Measurements from ENCODE around the gene KCNT1.

Gene KCNT1

GRCh38 chr9:135749171-135750045, 47.4 kb downstream of the KCNT1 start:
- DNase-seq: no peak

- DNase-seq: no peak
Measured at GRCh38 chr9:135750786-135751185, 48.8 kb downstream of the KCNT1 start.

DNA sequence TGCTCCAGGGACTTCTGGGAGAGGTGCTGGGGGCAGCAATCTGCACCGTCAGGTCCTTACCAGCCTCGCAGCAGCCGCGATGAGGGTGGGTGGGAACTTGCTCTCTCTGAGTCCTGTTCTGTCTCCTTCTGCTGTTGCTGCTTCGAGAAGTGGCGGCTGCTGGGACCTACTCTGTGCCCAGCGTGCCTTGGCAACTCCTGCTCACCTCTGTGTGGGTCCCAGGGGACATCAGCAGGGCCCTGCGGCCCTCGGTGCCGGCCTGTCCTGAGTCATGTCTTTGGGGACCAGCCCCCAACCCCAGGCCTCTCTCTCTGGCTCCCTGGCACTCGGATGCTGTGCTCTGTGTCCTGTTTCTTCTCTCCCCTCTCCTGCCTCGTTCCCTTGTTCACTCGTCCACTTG, 49.5 kb downstream of the KCNT1 start:
- no peak for DNase-seq

- DNase-seq: no peak
Measured at GRCh38 chr9:135752281-135753204, 50.6 kb downstream of the KCNT1 start.

- no peak for DNase-seq
Measured at GRCh38 chr9:135753391-135754105, 51.6 kb downstream of the KCNT1 start.

DNA sequence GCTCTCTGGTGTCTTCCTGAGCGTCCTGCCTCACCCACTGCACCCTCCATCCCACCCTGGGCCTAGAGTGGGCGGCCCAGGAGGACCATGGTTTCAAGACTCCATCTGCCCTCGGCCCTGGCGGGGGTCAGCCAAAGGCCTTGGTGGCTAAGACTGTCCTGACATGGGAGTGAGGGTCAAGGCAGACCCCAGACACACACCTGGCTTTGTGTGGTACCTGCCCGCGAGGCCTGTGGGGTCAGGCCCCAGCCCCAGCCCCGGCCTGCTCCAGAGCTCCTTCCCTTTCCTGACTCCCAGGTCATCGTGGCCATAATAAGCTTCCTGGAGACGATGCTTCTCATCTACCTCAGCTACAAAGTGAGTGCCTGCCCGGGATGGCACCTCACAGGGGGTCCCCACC, 54.6 kb downstream of the KCNT1 start:
- DNase-seq: no peak

- DNase-seq: no peak
Measured at GRCh38 chr9:135757356-135757755, 55.4 kb downstream of the KCNT1 start.

DNA sequence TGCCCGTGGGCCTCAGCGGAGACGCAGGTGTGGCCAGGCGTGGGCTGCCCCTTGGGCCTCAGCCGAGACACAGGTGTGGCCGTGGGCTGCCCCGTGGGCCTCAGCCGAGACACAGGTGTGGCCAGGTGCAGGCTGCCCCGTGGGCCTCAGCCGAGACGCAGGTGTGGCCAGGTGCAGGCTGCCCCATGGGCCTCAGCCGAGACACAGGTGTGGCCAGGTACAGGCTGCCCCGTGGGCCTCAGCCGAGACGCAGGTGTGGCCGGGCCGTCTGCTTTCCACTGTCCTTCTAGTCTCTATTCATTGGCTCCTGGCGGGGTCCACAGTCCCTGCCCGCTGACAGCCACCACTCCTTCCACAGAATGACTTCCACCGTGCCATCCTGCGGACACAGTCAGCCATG, 56.1 kb downstream of the KCNT1 start:
- no peak for DNase-seq

- no peak for DNase-seq
Measured at GRCh38 chr9:135758870-135759269, 56.9 kb downstream of the KCNT1 start.

GRCh38 chr9:135759676-135760300, 57.8 kb downstream of the KCNT1 start:
- no peak for DNase-seq

- no peak for DNase-seq
Measured at GRCh38 chr9:135760465-135760864, 58.5 kb downstream of the KCNT1 start.

DNA sequence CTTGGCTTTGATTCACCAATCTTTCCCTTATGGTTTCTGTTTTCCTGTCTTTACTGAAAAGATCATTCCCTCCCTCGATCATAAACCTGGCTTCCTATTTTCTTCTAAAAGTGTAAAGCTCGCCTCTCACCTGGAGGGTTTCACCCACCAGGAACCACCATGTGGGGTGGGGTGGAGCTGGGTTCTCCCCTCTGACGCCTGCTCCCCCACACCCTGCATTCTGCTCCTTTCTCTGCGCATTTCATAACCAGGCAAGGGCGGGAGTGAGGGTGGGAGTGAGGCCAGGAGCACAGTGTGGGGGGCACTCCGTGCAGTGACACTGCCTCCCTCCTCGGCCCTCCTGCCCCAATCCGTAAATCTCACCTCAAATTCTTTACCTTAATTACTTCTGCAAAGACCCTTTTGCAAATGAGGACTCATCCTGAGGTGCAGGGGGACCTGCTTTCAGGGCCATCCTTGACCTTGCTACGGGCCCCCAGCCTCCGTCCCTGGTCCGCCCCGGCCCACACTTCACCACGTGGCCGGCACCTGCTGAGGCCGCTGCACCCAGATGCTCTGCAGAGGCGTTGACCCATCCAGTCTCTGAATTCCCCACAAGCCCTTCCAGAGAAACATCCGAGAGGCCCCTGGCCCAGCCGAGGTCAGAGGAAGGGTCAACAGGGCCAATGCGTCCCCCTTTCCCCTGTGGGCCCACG, 59.3 kb downstream of the KCNT1 start:
- no peak for DNase-seq

DNA sequence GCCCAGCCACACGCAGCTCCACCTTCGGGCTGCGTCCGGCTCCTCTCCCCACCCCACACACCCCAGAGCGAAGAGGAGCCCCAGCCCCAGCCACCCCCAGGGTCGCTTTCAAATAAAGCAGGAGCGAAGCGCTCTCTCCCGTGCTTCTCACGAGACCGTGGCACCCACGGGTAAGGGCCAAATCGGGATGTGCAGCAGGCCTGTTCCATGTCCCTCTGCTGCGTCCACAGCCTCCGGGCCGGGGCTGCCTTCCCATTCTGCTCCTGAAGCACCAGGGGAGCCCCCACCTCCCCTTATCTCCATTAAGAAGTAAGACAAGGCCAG, 59.8 kb downstream of the KCNT1 start:
- DNase-seq: no peak

GRCh38 chr9:135762921-135763320, 60.9 kb downstream of the KCNT1 start:
- DNase-seq: no peak

DNA sequence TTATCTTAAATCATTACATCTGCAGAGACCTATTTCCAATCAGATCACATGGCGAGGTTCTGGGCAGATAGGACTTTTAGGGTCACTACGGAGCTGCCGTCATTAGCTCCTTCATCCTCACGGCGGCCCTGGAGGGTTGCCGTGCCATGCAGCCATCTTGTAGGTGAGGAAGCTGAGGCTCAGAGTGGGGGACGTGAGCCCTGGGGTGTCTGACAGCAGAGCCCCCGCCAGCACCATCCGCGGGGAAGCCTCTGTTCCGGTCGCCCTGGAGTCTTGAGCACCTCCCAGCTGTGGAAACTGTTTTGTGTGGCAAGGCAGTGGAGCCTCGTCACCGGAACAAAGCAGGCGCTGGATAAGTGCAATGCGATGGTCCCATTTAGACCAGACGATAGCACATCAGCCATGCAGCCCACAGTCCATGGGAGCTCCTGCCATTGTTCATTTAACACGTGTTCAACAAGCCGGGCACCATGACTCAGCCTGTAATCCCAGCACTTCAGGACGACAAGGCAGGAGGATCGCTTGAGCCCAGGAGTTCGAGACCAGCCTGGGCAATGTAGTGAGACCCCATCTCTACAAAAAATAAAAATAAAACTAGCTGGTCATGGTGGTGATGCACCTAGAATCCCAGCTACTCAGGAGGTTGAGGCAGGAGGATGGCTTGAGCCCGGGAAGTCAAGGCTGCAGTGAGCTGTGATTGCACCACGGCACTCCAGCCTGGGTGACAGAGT, 61.9 kb downstream of the KCNT1 start:
- DNase-seq: no peak

GRCh38 chr9:135764731-135765130, 62.7 kb downstream of the KCNT1 start:
- DNase-seq: no peak

DNA sequence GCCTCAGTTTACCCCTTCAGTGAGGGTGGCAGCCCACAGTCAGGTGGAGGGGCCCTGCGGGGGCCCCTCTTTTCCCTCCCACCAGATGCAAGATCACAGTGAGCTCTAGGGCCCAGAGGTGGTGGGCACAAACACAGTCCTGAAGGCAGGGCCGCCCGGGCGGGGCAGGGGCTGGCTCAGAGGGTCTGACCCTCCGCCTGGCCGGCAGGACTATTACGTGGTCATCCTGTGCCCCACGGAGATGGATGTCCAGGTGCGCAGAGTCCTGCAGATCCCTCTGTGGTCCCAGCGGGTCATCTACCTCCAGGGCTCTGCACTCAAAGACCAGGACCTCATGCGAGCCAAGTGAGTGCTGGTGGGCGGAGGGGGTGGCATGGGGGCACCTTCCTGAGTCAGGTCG, 63.4 kb downstream of the KCNT1 start:
- no peak for DNase-seq

DNA sequence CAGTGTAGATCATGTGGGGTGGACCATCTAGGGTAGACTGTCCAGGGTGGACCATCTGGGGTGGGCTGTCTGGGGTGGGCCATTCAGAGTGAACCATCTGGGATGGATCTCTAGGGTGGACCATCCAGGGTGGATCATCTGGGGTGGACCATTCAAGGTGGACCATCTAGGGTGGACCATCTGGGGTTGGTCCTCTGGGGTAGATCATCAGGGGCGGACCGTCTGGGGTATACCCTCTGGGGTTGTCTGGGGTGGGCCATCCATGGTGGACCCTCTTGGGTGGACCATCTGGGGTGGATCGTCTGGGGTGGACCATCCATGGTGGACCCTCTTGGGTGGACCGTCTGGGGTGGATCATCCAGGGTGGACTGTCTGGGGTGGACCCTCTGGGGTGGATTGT, 64.3 kb downstream of the KCNT1 start:
- DNase-seq: no peak

DNA sequence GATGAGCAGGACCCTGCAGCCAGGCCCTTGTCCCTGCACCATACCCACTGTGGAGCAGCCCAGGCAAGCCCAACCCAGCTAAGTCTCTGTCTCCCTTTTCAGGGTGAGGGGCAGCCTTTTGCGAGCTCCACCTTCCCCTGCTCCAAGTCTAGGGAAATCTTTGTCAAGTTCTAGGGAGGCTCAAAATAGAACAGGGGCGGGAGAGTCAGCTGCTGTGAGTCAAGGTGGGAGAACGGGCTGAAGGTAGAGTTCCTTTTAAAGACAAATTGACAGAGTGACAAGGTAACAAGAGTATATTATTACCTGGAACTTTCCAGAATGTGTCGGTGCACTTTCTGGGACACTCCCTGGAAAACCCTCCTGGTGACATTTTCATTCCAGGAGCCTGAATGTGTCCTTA, 64.7 kb downstream of the KCNT1 start:
- no peak for DNase-seq

DNA sequence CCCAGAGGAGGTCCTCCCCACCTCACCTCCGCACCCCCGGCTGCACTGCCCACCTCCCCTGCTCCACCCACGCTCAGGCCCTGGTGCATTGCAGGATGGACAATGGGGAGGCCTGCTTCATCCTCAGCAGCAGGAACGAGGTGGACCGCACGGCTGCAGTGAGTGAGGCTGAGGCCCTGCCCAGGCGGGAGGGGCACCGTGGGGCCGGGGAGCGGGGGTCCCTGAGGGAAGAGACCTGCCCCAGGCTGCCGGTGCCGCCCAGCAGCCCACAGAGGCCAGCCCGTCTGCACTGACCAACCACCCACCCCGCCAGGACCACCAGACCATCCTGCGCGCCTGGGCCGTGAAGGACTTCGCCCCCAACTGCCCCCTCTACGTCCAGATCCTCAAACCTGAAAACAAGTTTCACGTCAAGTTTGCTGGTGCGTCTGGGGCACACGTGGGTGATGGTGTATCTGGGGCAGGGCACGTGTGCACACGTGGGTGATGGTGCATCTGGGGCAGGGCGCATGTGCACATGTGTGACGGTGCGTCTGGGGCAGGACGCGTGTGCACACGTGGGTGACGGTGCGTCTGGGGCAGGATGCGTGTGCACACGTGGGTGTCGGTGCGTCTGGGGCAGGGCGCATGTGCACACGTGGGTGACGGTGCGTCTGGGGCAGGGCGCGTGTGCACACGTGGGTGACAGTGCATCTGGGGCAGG, 66.7 kb downstream of the KCNT1 start:
- DNase-seq: no peak
